ENCODE measurements around the gene RELL2. TPM values are rescaled to one million over a fixed set of nuclear protein-coding genes. Genes with fewer than 3 reads are reported as not detected.
A peak's percentile ranks its signal among the peaks of the same experiment; 100 is the strongest.

Gene RELL2
- total RNA-seq, 1 donor from 2014 or later = 10.2 TPM

GRCh38 chr5:141649056-141649688, 12.4 kb downstream of the RELL2 start:
- no peak for DNase-seq (ENCODE audit: low spot score)

- DNase-seq (ENCODE audit: low spot score) = no peak
Observed at GRCh38 chr5:141649972-141650371, 13.2 kb downstream of the RELL2 start.

GRCh38 chr5:141650851-141651727, 14.3 kb downstream of the RELL2 start, which contains the start of gene FCHSD1:
Gene FCHSD1, minus strand, starts transcription at chr5:141651418. Its CDS starts 50 bp downstream, at chr5:141651368.
- peak; percentile 93 for DNase-seq (ENCODE audit: low spot score)

- DNase-seq (ENCODE audit: low spot score) = no peak
Observed at GRCh38 chr5:141651728-141652105, 14.9 kb downstream of the RELL2 start.

GRCh38 chr5:141654298-141654697, 17.5 kb downstream of the RELL2 start:
- DNase-seq (ENCODE audit: low spot score) = no peak

GRCh38 chr5:141655020-141655419, 18.2 kb downstream of the RELL2 start:
- DNase-seq (ENCODE audit: low spot score) = no peak

GRCh38 chr5:141656396-141656795, 19.6 kb downstream of the RELL2 start:
- DNase-seq (ENCODE audit: low spot score) = no peak

GRCh38 chr5:141657404-141657803, 20.6 kb downstream of the RELL2 start:
- DNase-seq (ENCODE audit: low spot score) = no peak

GRCh38 chr5:141657937-141658545, 21.2 kb downstream of the RELL2 start:
- no peak for DNase-seq (ENCODE audit: low spot score)

GRCh38 chr5:141662028-141662427, 25.2 kb downstream of the RELL2 start:
- DNase-seq (ENCODE audit: low spot score) = no peak

- no peak for DNase-seq (ENCODE audit: low spot score)
Observed at GRCh38 chr5:141663506-141663905, 26.7 kb downstream of the RELL2 start.

- DNase-seq (ENCODE audit: low spot score) = peak; percentile 87
Observed at GRCh38 chr5:141664733-141665461, 28.1 kb downstream of the RELL2 start.

- no peak for DNase-seq (ENCODE audit: low spot score)
Observed at GRCh38 chr5:141665995-141666940, 29.5 kb downstream of the RELL2 start.

GRCh38 chr5:141668601-141669265, 31.9 kb downstream of the RELL2 start:
- no peak for DNase-seq (ENCODE audit: low spot score)

GRCh38 chr5:141669520-141669919, 32.7 kb downstream of the RELL2 start:
- DNase-seq (ENCODE audit: low spot score) = no peak

GRCh38 chr5:141672071-141672840, 35.5 kb downstream of the RELL2 start:
- no peak for DNase-seq (ENCODE audit: low spot score)

GRCh38 chr5:141672841-141673813, 36.3 kb downstream of the RELL2 start:
- no peak for DNase-seq (ENCODE audit: low spot score)

- no peak for DNase-seq (ENCODE audit: low spot score)
Observed at GRCh38 chr5:141674747-141675146, 38.0 kb downstream of the RELL2 start.
